ENCODE measurements around the gene TRIB2. TPM values are rescaled to one million over a fixed set of nuclear protein-coding genes. Genes with fewer than 3 reads are reported as not detected.

The TRIB2 gene
- total RNA-seq, 1 donor: 79.6 TPM

GRCh38 chr2:12708508-12709206 lies 8.1 kb upstream of the TRIB2 start:
- Histone ChIP-seq H3K79me2 (ENCODE audit: insufficient read depth, low read length) (no peaks in the 10 kb centered on the region), H3K9me3 (ENCODE audit: low read depth, low read length) (no peaks in the 10 kb centered on the region), H3K4me2 (ENCODE audit: insufficient read depth, low read length) (no peak overlapping the region), H3K36me3 (ENCODE audit: insufficient read depth, low read length) (no peaks in the 10 kb centered on the region), H3K27ac (ENCODE audit: low read depth, low read length) (no peak overlapping the region), H3K4me3 (ENCODE audit: insufficient read depth, low read length) (no peak overlapping the region), H2AFZ (ENCODE audit: low read length) (no peak overlapping the region), H4K20me1 (ENCODE audit: insufficient read depth, low read length) (no peaks in the 10 kb centered on the region), H3K27me3 (ENCODE audit: insufficient read depth, low read length) (no peaks in the 10 kb centered on the region), H3K4me1 (ENCODE audit: insufficient read depth, low read length) (peaks cover 13% of the 10 kb centered on the region)
- DNase-seq (ENCODE audit: insufficient read length, low spot score, missing footprints): no peak
- no peak for TF ChIP-seq CTCF (IDR thresholded peaks at IDR 0.05; ENCODE audit: extremely low read depth, low read depth, low read length)

GRCh38 chr2:12709207-12709522 lies 7.6 kb upstream of the TRIB2 start:
- H3K9me3 ChIP-seq (ENCODE audit: low read depth, low read length): no peaks in the 10 kb centered on the region
- TF ChIP-seq CTCF (IDR thresholded peaks at IDR 0.05; ENCODE audit: extremely low read depth, low read depth, low read length): no peak
- H3K79me2 ChIP-seq (ENCODE audit: insufficient read depth, low read length): no peaks in the 10 kb centered on the region
- no peak overlapping the region for H2AFZ ChIP-seq (ENCODE audit: low read length)
- no peaks in the 10 kb centered on the region for H3K36me3 ChIP-seq (ENCODE audit: insufficient read depth, low read length)
- H3K4me2 ChIP-seq (ENCODE audit: insufficient read depth, low read length): no peak overlapping the region
- H4K20me1 ChIP-seq (ENCODE audit: insufficient read depth, low read length): no peaks in the 10 kb centered on the region
- DNase-seq (ENCODE audit: insufficient read length, low spot score, missing footprints): no peak
- no peak overlapping the region for H3K27ac ChIP-seq (ENCODE audit: low read depth, low read length)
- H3K4me3 ChIP-seq (ENCODE audit: insufficient read depth, low read length): no peak overlapping the region
- peaks cover 13% of the 10 kb centered on the region for H3K4me1 ChIP-seq (ENCODE audit: insufficient read depth, low read length)
- no peaks in the 10 kb centered on the region for H3K27me3 ChIP-seq (ENCODE audit: insufficient read depth, low read length)

GRCh38 chr2:12710301-12710700 lies 6.4 kb upstream of the TRIB2 start:
- Histone ChIP-seq H3K27ac (ENCODE audit: low read depth, low read length) (no peak overlapping the region), H3K9me3 (ENCODE audit: low read depth, low read length) (no peaks in the 10 kb centered on the region), H2AFZ (ENCODE audit: low read length) (no peak overlapping the region), H4K20me1 (ENCODE audit: insufficient read depth, low read length) (no peaks in the 10 kb centered on the region), H3K4me2 (ENCODE audit: insufficient read depth, low read length) (no peak overlapping the region), H3K36me3 (ENCODE audit: insufficient read depth, low read length) (no peaks in the 10 kb centered on the region), H3K27me3 (ENCODE audit: insufficient read depth, low read length) (no peaks in the 10 kb centered on the region), H3K4me1 (ENCODE audit: insufficient read depth, low read length) (peaks cover 19% of the 10 kb centered on the region), H3K4me3 (ENCODE audit: insufficient read depth, low read length) (no peak overlapping the region), H3K79me2 (ENCODE audit: insufficient read depth, low read length) (no peaks in the 10 kb centered on the region)
- no peak for TF ChIP-seq CTCF (IDR thresholded peaks at IDR 0.05; ENCODE audit: extremely low read depth, low read depth, low read length)
- DNase-seq (ENCODE audit: insufficient read length, low spot score, missing footprints): no peak

GRCh38 chr2:12711339-12711738 lies 5.4 kb upstream of the TRIB2 start:
- Histone ChIP-seq H3K27ac (ENCODE audit: low read depth, low read length) (no peak overlapping the region), H3K36me3 (ENCODE audit: insufficient read depth, low read length) (no peaks in the 10 kb centered on the region), H4K20me1 (ENCODE audit: insufficient read depth, low read length) (no peaks in the 10 kb centered on the region), H3K27me3 (ENCODE audit: insufficient read depth, low read length) (no peaks in the 10 kb centered on the region), H3K4me2 (ENCODE audit: insufficient read depth, low read length) (no peak overlapping the region), H3K79me2 (ENCODE audit: insufficient read depth, low read length) (no peaks in the 10 kb centered on the region), H3K9me3 (ENCODE audit: low read depth, low read length) (no peaks in the 10 kb centered on the region), H2AFZ (ENCODE audit: low read length) (no peak overlapping the region), H3K4me1 (ENCODE audit: insufficient read depth, low read length) (peaks cover 27% of the 10 kb centered on the region), H3K4me3 (ENCODE audit: insufficient read depth, low read length) (no peak overlapping the region)
- DNase-seq (ENCODE audit: insufficient read length, low spot score, missing footprints): no peak
- no peak for TF ChIP-seq CTCF (IDR thresholded peaks at IDR 0.05; ENCODE audit: extremely low read depth, low read depth, low read length)

All from osteoblast (primary cell).